Activated T-cell treated with anti-CD3 and anti-CD28 coated beads, Interleukin-2, amount 50 U/mL, for 1 hour (primary cell): Measurements from ENCODE around the gene CSAD.
"Not testable (repeated sequence)": the region's sequence is repeated elsewhere in the genome, so short reads cannot be mapped to it uniquely, and the experiment has no call there.

Experiments used
- DNase-seq: peaks from one replicate; pipeline ENCODE4 v3.0.0-alpha.2; 2020

CSAD gene

DNA sequence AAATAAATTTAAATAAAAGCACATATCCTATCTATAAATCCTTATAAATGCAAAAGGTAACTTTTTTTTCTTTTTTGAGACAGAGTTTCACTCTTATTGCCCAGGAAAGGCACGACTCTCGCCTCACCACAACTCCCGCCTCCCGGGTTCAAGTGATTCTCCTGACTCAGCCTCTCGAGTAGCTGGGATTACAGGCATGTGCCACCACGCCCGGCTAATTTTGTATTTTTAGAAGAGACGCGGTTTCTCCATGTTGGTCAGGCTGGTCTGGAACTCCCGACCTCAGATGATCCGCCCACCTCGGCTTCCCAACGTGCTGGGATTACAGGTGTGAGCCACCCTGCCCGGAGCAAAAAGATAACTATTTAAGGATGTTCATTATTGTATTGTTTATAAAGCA, 1.9 kb downstream of the CSAD start:
- peak; percentile 11 for DNase-seq

DNA sequence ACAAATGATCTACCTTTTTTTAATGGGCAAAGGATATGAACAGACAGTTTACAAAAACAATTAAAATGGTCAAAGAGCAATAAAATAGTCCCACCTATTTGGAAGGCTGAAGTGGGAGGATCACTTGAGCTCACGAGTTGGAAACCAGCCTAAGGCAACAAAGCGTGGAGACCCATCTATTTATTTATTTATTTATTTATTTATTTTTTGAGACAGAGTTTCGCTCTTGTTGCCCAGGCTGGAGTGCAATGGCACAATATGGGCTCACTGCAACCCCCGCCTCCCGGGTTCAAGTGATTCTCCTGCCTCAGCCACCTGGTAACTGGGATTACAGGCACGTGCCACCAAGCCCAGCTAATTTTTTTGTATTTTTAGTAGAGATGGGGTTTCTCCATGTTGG, 3.3 kb downstream of the CSAD start:
- DNase-seq, result peak; percentile 11

DNA sequence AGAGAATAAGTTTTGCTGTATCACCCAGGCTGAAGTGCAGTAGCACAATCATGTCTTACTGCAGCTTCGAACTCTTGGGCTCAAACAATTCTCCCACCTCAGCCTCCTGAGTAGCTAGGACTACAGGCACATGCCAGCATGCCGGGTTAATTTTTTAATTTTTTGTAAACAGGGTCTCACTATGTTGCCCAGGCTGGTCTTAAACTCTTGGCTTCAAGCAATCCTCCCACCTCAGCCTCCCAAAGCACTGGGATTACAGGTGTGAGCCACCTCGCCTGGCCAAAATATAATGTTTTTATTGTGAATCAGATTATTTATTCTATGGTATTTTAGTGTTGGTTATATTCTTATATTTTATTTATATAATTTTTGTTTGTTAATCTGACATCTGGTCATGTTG, 4.0 kb downstream of the CSAD start:
- DNase-seq, result peak; percentile 1

DNA sequence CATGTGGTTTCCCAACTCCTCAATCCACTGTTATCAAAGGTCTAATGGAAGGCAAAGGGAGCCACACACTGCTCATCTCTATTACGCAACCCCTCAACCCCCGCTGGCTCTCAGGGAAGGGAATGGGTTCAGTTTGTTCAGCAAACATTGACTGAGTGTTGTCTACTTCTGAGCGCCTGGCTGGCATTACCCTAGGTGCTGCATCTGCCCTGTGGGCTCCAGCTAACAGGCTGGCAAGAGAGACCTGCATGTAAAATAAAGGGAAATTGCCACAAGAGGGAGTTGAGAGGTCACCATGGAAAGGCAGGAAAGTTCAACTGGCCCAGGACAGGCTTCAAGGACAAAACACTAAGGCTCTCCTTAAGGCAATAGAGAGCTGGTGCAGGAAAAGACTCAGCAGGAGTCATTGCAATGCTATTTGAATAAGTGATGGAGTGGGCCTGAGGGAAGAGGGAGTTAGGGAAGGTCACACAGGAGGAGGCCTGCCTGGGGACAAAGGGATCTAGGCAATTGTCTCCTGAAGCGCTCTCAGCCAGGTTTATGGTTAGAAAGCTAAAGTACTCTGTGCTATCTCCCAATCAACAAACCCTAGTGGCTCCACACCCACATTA, 5.7 kb downstream of the CSAD start:
- peak; percentile 13 for DNase-seq

DNA sequence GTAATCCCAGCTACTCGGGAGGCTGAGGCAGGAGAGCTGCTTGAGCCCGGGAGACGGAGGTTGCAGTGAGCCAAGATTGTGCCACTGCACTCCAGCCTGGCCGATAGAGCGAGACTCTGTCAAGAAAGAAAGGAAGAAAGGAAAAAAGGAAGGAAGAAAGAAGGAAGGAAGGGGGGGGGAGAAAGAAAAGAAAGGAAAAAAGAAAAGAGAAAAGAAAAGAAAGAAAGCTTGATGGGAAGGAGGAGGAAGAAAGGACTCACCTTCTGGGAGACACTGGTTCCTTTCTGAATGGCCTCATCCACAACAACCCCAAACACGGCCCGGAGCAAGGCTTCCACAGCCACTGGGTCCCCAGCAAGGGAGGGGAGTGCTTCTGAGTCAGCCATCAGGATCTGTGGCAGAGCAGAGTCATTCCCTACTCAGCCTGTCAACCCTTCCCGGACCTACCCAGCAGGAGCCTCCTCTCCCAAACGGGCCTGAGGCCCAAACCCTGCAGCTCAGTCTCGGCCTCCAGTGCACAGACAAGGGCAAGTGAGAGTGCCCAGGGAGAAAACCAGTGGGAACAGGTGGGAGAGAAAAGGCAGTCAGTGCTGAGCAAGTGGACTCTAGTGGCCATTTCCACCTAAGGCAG, 7.5 kb downstream of the CSAD start:
- peak; percentile 16 for DNase-seq

DNA sequence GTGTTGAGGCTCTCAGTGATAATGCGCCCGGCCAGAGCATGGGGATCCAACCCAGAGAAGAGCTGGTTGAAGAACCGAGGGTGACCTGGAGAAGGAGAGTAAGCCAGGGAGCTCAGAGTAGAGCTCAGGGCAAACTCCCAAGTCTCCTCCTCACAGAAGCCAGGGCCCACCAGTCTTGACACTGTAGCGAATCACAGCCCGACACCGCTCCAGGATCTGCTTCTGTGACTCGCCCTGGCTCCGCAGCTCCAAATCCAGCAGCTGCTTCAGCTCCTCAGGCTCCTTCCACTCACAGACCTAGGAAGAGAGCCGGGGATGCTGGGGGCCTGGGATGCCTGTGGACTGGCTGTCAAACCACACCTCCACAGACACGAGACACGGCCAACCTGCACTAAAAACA, 8.4 kb downstream of the CSAD start:
- DNase-seq, result peak; percentile 11

DNA sequence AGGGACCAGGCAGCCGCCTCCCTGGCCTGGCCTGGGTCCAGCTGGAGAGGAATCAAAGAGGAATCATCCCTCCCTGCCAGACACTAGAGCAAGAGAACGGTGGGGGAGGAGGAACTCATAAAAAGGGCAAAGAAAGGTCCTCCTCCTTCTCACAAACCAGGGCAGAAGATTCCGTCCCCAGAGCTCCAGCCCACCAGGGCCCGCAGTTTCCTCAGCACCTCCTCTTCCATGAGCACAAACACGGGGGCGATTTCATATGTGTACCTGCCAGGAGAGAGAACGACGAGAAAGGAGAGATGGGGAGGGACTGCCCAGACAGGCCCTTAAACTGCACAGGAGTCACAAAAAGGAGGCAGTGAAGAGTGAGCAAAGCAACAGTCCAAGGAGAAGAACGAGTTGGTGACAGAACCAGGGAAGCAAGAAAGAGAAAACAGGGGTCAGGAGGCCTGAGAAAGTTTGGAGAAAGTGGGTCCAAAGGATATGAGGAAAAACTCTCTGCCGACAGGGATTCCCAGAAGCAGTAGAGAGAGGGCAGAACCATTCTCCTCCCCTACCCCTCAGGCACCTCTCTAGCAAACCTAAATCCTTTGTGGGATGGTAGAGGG, 8.9 kb downstream of the CSAD start:
- no peak for DNase-seq

DNA sequence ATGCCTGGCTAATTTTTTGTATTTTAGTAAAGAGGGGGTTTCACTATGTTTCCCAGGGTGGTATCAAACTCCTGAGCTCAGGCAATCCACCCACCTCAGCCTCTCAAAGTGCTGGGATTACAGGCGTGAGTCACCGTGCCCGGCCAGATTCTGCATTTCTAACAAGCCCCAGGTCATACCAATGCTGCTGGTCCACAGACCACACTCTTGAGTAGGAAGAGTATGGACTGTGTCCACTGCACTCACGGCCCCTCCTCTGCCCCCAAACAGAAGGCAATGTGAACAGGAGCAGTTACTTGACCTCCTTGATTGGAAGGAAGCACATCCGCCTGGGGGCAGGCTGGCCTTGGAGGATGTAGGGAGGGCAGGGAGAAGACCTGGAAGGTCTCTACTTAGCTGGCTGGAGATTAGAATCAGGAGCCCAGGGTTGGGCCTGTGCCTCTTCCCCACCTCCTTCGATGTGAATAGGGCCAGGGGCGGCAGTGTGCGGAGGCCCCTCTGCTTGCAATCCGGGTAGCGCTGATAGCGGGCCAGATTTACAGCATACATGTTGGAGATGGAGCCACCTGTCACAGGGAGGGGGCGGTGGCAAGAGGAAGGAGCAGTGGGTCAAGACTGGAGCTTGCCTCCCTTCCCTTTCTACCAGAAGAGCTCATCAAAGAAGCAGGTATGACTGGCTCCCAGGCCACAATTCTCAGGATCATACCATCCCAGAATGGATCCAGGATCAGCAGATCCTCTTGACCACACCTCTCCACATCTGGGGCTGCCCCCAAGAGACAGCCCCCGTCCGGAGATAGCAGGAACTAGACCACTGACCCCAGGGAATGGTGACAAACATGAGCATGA, 9.6 kb downstream of the CSAD start:
- peak; percentile 5 for DNase-seq

DNA sequence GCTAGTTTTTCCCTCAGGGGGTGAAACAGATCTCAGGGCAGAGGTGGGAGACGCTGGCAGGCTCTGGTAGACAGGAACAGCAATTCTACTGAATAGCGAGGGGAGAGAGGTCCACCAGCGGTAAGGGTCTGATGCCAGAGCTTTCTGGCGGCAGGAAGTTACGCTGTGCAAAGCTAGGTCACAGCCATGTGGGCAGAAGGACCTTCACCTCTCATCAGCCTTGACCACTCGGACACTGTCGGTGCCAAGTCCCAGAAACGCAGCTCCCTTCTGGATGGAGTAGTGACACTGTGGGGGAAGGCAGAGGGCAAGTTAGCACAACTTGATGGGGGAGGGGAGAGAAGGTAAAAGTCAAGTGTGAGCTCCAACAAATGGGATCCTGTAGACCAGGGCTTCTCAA, 10.5 kb downstream of the CSAD start:
- no peak for DNase-seq

DNA sequence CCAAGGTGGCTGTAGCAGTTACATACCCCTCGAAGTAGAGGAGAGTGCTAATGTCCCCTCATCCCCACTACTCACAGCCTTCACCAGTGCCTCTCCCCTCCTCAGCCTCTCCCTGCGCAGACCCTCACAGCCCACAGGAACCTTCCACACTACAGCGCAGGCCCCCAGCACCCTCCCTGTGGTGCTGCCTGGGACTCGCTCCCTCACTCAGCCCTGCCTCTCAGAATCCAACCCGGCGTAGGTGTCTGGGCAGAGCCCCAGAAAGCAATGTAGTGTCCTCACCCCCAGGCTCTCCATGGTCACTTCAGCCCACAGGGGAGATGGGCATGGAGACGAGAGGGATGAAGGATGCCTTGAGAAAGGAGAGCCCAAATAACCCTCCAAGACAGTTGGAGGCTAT, 11.1 kb downstream of the CSAD start:
- peak; percentile 4 for DNase-seq

DNA sequence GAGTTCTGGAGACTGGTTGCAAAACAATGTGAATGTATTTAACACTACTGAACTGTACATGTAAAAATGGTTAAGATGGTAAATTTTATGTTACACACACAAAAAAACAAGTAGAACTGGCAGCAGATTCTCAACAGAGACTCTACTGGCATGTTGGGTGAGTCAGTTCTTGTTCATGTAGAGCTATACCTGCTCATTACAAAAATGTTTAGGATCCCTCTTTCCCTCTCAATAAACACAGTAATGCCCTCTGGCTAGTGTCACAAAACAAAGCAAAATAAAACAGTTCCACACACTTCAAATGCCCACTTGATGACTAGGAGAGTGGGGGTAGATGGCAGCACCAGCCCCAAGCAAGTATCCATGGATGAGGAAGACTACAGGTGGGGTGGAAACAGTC, 13.9 kb downstream of the CSAD start:
- no peak for DNase-seq

DNA sequence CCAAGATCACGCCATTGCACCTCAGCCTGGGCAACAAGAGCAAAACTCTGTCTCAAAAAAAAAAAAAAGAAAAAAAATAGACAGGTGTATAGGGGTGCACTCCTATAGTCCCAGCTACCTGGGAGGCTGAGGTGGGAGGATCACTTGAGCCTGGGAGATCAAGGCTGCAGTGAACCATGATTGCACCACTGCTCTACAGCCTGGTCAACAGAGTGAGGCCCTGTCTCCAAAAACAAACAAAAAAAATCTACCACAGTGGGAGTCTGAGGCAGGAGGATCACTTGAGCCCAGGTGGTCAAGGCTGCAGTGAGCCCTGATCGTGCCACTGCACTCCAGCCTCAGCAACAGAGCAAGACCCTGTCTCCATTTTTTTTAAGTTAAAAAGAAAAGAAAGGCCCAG, 17.7 kb downstream of the CSAD start:
- DNase-seq, result not testable (repeated sequence)

DNA sequence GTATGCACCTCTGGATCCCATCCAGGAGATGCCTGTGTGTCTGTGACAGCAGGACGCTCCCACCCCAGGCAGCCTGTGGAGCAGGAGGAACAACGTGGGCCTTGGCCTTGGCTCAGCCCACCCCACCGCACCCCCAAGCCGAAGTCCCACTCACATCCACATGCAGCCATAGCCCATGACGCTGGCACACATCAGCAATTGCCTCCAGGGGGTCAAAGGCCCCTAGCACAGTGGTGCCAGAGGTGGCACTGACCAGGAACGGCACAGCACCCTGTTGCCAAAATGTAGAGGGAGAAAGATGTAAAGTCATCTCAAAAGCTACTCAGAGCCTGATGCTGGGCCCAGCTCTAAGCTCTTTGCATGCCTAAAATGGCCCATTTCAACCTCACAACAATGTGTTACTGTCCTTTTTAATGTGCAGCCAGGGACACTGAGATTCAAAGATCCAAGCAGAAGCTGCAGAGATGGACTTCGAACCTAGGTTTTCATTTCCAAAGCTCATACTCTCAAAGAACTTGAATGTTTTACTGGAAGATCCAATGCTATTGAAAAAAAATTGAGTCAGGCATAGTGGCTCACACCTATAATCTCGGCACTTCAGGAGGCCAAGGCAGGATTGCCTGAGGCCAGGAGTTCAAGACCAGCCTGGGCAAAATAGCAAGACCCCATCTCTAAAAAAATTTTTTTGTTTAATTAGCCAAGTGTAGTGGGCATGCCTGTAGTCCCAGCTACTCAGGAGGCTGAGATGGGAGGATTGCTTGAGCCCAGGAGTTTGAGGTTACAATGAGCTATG, 19.4 kb downstream of the CSAD start:
- no peak for DNase-seq

DNA sequence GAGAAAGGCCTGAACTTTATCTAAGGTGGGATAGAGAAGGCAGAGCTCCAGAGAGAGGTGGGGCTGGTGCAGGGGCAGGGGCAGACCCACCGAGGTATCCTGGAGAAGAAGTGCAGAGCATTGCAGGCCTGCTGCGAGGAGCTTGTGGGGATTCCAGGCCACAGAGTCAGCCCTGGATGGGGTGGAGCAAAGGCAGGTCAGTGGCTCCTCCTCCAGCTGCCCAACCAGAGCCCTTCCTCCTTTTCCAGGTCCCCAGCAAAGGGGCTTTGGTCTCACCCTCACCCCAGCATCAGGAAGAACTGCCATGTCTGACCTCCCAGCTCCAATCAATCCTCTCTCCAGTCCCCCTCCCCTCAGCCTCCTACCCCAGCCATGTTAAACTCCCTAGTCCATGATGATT, 20.1 kb downstream of the CSAD start:
- DNase-seq, result no peak

DNA sequence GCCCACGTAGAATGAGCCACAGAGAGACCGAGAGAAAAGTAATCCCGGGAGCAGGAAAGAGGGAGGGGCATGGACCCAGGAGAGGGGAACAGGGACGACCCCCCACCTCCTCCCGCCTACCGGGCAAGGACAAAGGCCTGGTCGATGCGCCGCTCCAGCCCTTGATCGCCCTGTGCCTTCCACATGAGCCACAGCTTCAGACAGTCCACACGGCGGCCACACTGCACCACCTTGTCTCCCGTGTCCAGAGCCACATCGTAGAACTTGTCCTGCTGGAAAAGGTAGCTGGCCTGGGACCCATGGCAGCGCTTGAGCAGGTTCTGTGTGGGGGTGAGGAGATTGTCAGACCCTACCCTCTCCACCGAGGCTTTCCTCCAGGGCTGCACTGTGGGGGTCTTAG, 20.7 kb downstream of the CSAD start:
- DNase-seq, result no peak

DNA sequence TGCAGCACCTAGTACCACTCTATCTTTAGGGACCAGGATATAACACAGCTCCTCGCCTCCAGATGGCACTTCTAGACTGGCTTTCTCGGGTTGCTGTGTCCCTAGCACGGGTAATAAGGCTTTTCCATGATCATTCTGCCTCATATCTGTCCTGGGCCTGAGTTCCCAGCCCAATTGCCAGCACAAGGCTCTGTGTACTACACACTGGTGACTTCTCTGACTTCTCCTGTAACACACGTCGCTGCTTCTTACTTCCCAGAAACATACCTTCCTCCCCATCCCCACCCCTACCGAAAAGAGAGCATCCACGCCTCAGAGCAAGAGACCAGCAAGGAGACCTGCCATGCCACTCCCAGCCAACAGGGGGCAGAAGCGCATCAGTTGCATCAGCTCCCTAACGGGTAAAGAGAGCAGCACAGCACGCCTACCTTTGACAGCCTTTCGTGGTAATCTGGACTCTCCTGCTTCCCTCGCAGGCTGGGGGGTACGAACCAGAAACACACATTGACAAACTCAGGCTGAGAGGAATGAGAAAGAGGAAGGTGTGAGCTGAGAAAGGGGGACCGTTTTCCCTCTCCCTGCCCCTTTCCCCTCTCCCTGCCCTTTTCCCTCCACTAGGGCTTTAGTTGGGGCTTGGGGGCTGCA, 21.4 kb downstream of the CSAD start:
- DNase-seq, result peak; percentile 90

DNA sequence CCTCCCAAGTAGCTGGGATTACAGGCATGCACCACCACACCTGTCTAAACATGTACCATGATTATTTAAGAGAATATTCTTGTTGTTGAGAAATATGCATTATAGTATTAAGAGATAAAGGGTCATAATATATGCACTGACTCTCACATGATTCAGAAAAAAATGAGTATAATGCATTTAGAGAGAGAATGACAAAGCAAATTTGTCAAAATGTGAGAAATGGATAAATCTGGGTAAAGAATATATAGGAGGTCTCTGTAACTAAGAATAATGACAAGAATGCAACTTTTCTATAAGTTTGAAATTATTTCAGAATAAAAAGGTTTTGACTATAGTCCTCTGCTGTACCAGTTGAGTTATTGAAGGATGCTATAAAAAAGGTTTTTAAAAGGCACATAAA, 28.3 kb downstream of the CSAD start:
- no peak for DNase-seq

DNA sequence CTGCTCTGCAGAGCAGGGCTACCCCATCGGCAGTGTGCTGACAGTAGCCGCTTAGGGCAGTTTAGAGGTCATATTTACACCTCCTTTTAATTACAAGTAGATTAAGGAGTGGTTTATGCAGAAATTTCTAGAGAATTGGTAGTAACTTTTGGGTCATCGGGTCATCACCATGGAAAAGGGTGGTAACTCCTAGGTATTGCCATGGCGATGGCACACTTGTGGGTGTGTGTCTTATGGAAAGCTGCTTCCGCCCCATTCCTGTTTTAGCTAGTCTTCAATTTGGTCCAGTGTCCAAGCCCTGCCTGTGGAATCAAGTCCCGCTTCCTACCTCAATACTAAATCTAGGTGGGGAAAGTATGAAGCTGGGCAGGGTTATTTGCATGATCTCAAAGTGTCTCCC, 29.7 kb downstream of the CSAD start:
- DNase-seq, result no peak

DNA sequence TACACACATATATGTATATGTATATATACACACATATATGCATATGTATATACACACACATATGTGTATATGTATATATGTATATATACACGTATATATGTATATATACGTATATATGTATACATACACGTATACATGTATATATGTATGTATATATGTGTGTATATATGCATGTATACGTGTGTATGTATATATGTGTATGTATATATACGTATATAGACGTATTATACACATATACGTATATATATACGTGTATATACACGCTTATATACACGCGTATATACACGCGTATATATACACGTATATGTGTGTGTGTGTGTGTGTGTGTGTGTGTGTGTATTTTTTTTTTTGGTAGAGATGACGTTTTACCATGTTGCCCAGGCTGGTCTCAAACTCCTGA, 33.1 kb downstream of the CSAD start:
- no peak for DNase-seq

DNA sequence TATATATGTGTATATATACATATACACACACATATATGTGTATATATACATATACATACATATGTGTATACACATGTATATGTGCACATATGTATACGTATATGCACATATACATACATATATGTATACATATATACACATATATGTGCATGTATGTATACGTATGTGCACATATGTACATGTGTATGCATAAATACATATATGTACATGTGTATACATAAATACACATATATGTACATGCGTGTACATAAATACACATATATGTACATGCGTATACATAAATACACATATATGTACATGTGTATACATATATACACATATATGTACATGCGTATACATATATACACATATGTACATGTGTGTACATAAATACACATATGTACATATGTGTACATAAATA, 33.5 kb downstream of the CSAD start:
- no peak for DNase-seq

DNA sequence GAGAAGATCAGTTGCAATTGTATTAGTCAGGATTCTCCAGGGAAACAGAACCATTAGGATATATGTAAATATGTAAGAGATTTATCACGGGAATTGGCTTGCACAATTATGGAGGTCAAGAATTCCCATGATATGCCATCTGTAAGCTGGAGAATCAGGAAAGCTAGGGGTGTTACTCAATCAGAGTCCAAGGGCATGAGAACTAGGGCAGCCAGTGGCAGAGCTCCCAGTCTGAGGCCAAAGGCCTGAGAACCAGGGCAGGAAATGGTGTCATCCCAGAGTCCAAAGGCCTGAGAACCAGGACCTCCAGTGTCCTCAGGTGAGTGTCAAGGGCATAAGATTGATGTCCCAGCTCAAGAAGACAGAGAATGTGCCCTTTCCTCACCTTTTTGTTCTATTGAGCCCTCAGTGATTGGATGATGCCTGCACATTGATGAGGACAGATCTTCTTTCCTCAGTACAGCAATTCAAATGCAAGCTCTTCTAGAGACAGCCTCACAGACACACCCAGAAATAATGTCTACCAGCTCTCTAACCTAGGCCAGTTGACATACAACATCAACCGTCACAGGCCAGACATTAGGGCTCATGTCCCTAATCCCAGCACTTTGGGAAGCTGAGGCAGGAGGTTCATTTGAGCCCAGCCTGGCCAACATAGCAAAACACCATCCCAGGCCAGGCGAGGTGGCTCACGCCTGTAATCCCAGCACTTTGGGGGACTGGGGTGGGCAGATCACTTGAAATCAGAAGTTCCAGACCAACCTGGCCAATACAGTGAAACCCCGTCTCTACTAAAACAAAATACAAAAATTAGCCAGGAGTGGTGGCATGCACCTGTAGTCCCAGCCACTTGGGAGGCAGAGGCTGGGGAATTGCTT, 35.1 kb downstream of the CSAD start:
- DNase-seq, result no peak
